Loucy (cell line): ENCODE data around the gene CCDC185.

Source experiments
- EZH2phosphoT487 ChIP-seq: fragments of 200-600 bp; IDR thresholded peaks from 2 replicates; pipeline ENCODE4 v1.6.1; 2018; ENCODE audit warnings: antibody characterized with exemption, mild to moderate bottlenecking, moderate library complexity, borderline replicate concordance
- TF ChIP-seq, protein P1 (sequence below): fragments of 200-600 bp; sonication (generic); conservative IDR thresholded peaks from 2 replicates; pipeline ENCODE4 v1.5.1; 2014; ENCODE audit warnings: mild to moderate bottlenecking, antibody characterized with exemption, low read length

DNA sequence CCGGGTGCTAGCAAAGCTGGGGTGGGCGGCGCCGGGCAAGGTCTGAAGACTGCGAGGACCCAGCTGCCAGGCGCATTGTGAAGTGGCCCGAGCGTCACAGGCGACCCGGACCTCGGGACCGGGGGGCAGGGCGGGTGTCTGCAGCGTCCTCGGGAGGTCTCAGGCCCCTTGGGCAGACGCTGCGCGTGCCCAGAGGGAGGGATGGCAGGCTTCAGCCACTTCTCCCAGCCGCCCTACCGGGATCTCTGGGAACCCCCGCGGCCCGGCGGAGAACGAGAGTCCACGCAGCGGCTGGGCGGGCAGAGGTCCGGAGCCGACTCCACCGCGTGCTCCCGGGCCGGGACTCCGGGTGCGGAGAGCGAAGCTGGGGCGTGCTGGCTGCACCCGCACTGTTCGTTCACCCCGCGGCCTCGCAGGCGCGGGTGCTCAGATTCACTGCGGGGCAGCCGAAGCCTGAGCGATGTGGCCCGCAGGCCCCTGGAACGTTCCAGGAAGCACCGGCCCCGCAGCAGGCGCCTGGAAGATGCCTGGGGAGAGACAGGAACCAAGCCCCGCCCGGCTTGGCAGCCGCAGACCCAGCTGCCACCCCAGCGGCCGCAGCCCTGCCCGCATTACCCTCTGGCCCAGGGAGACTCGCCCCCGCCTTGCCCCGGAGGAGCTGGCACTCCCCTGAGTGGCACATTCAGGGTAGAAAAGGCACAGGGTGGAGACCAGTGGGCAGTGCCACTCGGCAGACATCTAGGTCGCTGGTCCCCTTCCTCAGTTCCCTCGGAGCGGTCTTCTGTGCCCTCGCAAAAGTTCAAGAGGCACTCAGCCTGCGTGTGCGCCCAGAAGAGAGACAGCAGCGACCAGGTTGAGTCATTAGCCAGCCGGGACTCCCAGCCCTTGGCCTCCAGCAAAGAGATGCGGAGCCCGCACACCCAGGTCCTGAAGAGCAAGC lies at the start of gene CCDC185:
- TF ChIP-seq, protein P1, sequence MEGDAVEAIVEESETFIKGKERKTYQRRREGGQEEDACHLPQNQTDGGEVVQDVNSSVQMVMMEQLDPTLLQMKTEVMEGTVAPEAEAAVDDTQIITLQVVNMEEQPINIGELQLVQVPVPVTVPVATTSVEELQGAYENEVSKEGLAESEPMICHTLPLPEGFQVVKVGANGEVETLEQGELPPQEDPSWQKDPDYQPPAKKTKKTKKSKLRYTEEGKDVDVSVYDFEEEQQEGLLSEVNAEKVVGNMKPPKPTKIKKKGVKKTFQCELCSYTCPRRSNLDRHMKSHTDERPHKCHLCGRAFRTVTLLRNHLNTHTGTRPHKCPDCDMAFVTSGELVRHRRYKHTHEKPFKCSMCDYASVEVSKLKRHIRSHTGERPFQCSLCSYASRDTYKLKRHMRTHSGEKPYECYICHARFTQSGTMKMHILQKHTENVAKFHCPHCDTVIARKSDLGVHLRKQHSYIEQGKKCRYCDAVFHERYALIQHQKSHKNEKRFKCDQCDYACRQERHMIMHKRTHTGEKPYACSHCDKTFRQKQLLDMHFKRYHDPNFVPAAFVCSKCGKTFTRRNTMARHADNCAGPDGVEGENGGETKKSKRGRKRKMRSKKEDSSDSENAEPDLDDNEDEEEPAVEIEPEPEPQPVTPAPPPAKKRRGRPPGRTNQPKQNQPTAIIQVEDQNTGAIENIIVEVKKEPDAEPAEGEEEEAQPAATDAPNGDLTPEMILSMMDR: no peak
- no peak for TF ChIP-seq EZH2phosphoT487
